GM18508 (cell line): ENCODE results near the gene HM13.
"Not testable (repeated sequence)": the region's sequence is repeated elsewhere in the genome, so short reads cannot be mapped to it uniquely, and the experiment has no call there.

Source experiments
- ATAC-seq: cut with Tn5 transposase; IDR thresholded peaks from one replicate; pipeline ENCODE4 v1.9.1; 2021; ENCODE audit warnings: moderate number of reproducible peaks; ENCODE audit not compliant: insufficient read depth, unreplicated experiment

Gene HM13

DNA sequence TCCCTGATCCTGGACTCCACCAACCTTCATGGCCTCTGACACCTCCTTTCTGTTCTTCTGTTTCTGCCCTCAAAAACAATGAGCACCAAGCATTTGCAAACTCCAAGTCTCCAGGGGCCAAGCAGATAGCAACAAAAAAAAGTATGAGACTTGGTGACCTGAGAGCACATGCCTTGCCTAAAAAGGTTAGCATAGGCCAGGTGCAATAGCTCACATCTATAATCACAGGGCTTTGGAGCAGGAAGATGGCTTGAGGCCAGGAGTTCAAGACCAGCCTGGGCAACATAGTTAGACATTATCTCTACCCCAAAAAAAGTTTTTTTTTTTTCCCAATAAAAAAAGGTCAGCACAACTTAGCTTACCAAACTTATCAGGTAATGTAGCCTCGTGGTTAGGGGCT lies 13.7 kb upstream of the HM13 start:
- no peak for ATAC-seq

DNA sequence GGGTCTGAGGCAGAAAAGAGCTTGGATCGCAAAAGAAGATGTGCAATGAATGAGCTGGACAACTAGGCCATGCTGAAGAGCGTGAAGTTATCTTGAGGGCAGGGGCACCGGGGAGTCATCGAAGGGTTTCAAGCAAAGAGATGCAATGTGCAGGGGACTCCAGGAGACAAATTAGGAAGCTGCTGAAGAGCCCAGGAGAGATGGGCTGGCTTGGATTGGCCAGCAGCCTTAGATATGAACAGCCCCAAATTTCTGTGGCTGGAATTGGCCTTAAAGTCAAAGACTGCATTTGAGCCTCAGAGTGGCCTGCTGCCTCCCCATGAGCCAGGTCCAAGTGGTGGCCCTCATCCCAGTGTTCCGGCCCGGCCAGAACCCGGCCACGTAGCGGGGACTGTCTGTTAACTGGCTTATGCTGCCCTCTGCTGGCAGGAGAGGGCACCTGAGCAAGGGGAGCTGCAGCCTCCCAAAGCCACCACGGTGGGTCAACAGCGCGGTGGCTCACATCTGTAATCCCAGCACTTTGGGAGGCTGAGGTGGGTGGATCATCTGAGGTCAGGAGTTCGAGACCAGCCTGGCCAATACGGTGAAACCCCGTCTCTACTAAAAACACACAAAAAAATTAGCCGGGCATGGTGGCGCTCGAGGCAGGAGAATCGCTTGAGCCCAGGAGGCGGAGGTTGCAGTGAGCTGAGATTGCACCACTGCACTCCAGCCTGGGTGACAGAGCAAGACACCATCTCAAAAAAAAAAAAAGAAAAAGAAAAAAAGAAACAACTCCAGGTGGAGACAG lies 11.2 kb upstream of the HM13 start:
- ATAC-seq = peak; percentile 48

DNA sequence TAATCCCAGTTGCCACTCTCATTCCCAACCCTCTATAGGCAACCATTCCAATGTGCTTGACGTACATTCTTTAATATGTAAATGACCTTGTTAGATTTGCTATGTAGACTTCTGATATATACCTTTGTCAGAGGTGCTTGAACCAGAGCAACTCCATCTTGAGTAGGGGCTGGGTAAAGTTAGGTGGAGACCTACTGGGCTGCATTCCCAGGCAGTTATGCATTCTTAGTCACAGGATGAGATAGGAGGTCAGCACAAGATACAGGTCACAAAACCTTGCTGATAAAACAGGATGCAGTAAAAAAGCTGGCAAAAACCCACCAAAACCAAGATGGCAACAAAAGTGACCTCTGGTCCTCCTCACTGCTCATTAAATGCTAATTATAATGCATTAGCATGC lies 8.3 kb upstream of the HM13 start:
- no peak for ATAC-seq

DNA sequence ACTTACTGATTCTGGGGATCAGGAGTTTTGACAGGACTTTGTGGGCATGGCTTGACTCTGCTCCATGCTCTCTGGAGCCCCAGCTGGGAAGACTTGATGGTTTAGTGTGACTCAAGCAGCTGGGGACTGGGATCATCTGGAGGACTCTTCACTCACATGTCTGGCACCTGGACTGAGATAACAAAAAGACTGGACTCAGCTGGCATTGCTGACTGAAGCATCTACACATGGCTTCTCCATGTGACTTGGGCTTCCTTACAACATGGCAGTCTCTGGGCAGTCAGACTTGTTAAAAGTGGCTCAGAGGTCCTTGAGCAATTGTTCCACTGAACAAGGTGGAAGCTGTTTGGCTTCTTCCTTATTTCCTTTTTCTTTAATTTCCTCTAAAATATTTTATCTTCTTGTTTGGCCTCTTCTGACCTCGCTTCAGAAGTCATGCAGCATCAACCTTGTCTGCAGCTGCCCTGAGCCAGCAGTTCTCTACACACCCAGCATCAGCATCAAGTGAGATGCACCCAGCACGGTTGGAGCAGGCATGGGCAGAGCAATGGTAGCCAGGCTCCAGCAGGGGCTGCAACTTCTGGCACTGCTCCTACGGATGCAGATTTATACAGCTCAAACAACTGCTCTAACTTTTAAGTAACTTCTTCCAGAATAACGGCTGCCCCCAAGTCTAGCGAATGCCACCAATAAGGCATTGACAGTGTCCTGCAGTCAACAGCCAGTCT lies 5.6 kb upstream of the HM13 start:
- ATAC-seq = no peak

DNA sequence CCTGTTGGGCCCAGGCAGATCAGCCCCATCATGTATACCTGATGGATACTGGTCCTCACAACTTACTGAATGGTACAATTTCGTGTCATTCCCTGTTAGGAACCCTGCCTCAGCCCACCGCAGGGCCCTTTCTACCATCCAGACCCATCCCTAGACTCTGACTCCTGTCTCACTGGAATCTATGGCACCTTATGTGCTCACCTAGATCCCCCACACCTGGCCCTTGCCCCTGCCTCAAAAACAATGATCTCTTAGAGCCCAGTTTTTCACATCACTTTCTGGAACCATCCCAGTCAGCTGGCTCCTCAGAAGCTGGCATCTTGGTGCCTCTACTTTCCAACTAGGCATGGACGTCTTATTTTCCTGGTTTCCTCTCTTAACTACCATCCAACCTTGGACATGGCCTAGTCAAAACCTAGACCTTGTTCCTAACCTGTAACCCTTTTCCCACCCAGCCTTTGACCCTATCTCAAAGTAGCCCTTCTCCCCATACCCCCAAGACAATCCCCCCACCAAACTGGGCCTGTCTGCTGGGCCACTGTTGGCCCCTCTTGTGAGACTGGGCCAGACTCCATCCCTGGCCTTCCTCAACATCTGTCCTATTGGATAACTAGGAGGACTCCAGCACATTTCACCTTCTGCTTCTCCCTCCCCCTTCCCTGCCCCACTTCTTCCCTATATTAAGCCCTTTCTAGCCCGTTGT lies 981 bp downstream of the HM13 start:
- no peak for ATAC-seq

DNA sequence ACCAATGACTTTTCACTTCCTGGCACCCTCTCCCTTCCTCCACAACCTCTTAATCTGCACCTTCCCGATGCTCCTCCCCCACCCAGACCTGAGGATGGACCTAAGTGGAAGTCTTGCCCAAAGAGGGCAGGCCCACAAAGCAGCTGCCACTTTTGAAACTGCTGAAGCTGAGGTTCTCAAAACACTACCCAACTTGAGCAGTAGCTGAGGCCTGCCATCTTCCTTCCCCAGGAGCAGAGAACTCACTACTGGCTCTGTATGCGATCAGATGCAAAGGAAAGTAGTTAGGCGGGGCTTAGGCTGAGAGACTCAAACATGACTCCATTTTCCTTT lies 1.5 kb downstream of the HM13 start:
- no peak for ATAC-seq

DNA sequence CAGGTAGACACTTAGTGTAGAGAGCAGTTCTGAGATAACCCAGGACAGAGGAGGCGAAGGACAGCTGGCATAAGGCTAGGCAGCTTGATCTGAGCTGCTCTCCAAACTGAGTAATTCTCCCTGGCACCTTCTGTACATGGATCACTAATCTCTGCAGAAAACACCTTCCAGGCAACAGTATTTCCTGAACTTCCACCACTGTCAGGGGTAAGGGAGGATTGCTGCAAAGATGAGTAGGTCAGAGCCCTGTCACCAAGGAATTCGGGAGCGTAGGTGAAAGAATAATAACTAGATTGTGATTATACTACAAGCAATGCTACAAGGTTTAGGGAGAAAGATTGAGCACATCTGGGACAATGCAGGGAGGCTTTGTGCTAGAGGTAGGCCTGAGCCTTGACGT lies 1.9 kb downstream of the HM13 start:
- no peak for ATAC-seq

DNA sequence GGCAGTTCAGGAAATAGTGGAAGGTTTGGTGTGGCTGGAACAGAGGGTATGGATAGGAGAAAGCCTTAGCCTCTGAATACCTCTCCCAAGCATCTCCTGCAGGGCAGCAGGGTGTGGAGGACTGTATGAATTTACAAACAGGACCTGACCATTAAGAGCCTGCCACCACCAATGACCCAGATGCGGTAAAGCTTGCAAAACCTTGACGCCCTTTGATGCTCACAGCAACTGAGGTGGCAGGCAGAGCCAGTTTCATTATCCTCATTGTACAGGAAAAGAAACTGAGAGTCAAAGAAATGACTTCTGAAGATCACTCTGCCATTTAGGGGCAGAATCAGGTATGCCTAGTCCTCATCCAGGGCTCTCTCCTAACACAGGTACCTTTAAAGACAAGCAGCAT lies 2.4 kb downstream of the HM13 start:
- no peak for ATAC-seq

DNA sequence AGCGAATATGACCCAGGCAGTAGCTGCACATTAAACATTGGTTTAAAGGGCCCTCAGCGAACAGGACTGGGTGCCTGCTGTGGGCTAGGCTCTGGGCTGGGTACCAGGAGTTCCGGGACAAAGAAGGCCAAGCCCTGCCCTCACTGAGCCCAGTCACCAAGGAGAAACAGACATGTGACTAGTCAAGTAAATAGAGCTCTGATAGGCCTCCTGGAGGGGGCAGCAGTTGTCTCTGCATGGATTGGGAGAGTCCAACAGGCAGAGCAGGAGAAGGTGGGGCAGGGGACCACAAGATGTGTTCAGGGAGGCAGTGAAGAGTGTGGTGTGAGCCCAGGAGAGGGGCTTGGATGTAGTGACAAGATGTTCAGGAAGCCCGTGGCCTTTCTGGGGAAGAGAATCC lies 3.1 kb downstream of the HM13 start:
- ATAC-seq = no peak

DNA sequence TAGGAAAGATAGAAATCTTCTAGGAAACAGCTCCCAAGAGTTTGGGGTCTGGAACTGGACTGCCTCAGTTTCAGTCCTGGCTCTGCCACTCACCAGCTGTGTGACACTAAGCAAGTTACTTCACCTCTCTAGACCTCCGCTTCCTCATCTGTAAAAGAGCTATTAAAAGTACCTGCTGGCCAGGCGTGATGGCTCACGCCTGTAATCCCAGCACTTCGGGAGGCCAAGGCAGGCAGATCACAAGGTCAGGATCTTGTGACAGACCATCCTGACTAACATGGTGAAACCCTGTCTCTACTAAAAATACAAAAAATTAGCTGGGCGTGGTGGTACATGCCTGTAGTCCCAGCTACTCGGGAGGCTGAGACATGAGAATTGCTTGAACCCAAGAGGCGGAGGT lies 7.0 kb downstream of the HM13 start:
- ATAC-seq = not testable (repeated sequence)

DNA sequence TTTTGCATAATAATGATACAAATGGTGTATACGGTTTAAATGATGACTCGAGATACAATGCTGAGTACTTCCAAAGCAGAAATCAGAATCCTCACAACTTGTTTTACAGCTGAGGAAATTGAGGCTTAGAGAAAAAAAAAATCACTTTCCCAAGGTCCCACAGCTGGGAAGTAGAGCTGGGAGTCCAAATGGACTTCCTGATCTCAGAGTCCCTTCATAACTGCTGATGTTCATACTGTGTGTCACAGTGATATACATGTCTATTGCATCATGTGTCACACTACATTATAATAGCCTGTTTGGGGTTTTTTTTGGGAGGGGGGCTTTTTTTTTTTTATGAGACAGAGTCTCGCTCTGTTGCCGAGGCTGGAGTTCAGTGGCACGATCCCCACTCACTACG lies 8.5 kb downstream of the HM13 start:
- ATAC-seq = no peak

DNA sequence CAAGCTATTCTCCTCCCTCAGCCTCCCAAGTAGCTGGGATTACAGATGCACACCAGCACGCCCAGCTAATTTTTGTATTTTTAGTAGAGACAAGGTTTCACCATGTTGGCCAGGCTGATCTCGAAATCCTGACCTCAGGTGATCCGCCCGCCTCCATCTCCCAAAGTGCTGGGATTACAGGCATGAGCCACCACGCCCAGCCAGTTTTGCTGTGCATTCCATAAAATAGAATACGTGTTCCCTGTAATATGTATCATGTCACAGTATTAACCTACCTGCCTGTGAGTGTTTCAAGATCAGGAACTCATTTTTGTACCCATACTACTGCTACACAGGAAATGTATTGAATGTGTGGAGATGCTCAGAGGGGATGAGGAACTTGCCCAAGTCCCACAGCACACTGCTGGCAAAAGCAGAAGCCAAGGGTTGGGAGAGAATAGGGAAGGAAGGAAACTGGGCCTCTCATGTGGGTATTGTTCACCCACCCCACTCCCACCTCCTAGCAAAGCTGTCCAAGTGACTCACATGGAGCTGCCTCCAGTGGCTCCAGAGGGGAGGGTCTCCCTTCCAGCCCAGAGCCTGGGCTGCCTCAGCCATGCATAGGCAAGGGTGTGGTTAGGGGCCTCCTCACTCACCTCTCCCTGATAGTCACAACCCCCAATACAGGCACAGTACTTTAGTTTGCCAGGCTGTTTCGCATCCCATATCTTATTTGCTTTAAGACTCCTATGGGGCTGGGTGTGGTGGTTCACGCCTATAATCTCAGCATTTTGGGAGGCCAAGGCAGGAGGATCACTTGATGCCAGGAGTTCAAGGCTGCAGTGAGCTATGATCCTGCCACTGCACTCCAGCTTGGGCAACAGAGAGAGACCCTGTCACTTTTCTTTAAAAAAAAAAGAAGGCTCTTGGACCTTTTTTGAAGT lies 9.4 kb downstream of the HM13 start:
- ATAC-seq = no peak

DNA sequence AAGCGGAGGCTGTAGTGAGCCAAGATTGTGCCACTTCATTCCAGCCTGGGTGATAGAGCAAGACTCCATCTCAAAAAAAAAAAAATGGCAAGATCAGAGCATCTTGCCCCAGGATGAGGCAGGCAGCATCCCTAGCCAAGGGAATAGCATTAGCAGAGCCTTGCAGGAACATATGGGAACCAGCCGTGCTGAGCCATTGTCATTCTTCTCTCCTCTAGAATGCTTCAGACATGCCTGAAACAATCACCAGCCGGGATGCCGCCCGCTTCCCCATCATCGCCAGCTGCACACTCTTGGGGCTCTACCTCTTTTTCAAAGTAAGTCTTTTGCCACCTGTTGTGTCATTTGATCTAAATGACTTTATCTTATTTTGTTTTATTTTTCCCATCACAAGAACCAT lies 13.0 kb downstream of the HM13 start:
- ATAC-seq = no peak

DNA sequence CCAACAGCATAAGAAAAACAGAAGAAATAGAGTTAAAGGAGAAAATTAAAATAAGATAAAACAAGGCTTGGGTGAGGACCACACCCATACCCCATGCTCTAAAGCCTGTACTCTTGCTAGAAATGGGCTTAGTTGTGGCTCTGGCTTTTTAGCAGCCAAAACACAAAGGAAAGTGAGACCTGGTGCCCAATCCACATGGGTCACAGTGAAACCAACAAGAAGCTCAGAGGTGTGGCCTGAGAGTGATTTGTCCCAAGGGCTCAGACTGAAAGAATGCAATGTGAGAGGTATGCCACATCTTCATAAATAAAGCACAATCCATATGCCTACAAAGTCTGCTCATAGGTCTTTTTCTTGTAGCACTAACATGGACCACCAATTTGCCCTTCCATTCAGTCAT lies 21.1 kb downstream of the HM13 start:
- ATAC-seq = no peak

DNA sequence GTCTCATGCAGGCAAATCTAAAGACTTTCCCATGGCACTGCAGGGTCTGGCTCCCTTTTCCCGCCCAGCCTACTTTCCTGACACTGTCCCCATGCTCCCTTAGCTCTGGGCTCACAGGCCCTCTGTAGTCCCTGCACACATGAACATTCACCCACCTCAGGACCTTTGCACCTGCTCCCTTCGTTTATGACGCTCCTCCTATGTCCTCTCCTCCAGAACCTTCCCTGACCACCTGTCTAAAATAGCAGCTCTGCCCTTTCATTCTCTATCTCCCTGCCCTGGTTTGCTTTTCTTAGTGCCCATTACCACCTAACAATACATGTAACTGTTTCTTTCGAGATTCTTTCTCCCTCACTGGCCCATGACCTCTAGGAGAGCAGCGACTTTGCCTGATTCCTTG lies 22.3 kb downstream of the HM13 start:
- ATAC-seq = no peak

DNA sequence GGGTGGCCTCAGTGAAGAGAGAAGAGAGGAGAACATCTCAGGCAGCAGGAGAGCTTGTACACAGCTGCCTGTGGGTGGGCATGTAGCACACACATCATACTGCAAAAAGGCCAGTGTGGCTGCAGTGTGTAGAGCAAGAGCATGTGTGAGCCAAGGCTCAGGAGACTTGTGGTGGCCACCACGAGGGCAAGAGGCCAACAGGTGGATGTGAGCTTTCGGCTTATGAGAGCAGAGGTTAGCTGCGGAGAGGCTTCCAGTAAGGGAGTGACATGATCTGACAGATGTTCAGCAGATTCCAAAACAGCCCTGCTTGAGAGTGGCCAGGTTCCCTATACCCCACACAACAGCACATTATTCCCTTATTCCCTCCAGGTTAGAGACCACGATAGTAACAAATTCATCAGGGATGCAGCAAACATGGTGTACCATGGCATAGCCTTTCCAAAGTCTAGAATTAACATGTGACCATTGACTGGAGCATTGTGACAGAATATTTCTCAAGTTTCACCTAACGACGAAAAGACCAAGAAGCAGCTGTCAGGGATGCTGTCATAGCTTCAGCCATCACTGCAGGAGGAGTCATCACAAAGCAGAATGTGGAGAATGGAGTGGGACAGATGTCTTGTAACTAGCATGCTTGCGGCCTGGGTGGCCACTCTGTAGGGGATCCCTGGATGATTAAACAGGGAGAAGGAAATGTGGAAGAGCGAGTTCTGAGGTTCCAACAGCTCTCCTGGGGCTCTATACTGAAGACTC lies 23.1 kb downstream of the HM13 start:
- no peak for ATAC-seq

DNA sequence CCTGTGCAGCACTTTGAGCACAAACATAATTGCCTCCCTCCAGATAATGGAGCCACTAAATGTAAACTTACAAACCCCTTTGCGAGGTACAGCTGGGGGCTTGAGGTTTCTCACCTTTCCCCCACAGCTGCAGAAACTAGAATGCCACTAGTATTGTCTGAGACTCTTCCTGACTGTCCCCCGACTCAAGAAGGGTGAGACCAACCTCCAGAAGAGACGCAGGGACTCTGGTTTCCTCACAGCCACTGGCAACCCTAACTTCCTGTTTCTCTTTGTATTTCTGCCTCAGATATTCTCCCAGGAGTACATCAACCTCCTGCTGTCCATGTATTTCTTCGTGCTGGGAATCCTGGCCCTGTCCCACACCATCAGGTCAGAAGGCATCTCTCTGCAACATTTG lies 23.6 kb downstream of the HM13 start:
- ATAC-seq = no peak

DNA sequence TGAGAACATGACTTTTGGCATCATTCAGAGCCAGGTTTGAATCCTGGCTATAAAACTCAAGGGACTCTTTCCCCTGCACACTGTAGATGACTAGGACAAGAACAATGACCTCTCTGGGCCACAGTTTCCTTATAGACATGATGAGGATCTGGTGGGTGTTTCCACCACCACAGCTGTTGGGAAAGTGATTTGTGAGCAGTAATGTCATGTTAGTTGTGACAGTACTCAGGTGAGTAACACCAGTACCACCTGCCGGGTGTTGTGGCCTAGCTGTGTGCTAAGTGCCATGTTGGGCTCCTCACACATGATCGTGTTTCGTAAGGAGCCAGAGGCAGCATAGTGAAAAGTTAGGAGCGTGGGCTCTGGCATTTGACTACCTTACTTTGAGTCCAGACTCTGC lies 24.1 kb downstream of the HM13 start:
- ATAC-seq = no peak

DNA sequence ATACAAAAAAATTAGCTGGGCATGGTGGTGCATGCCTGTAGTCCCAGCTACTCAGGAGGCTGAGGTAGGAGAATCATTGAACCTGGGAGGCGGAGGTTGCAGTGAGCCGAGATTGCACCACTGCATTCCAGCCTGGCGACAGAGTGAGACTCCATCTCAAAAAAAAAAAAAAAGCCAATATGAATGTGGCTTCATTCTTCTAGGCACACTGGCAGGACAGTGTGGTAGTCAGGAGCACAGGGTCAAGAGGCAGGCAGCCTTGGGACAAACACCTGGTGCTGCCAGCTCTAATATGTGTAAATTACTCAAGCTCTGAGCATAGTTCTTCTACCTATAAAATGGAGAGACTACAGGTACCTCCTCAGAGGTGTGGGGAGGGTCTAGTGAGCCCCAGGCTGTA lies 25.4 kb downstream of the HM13 start:
- not testable (repeated sequence) for ATAC-seq

DNA sequence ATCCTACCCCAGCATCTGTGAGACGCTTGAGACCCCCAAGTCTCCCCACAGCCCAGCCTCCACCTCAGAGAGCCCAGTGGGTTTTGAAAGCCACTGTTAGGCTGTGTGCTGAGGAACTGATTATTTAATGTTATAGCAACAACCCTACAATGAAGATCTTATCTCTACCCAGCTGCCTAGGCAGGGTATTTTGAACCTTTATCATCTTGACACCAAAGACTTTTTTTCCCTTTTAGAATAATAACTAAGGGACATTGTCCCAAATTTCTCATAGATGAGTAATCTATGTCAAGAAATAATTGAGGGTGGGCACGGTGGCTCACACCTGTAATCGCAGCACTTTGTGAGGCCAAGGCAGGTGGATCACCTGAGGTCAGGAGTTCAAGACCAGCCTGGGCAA lies 26.2 kb downstream of the HM13 start:
- ATAC-seq = no peak
